ENCODE measurements around the gene DIRAS1. TPM values are rescaled to one million over a fixed set of nuclear protein-coding genes. Genes with fewer than 3 reads are reported as not detected.

Gene DIRAS1
- total RNA-seq, 1 experiment from 2014 or later, result 7.8 TPM

GRCh38 chr19:2733930-2734588 is 12.9 kb upstream of the DIRAS1 start:
- Mint-ChIP-seq H3K9me3 (no peaks in the 10 kb centered on the region; a peak in 1 of 5 replicates), H3K36me3 (ENCODE audit: insufficient read depth in 1 of 3, low read depth in 3 of 3) (peaks cover 33 to 45% (median 40%) of the 10 kb centered on the region in 3 experiments), H3K27me3 (ENCODE audit: low read depth) (no peaks in the 10 kb centered on the region; the same call in 1 of the 2 replicates), H3K4me3 (no peak overlapping the region; a peak in 1 of 5 replicates), H3K4me1 (peaks cover 1 to 2% of the 10 kb centered on the region in 2 experiments), H3K27ac (peak overlapping the region in 2 of 3 experiments; percentile 37 to 41; a peak in 2 of 7 replicates)
- no peaks in the 10 kb centered on the region for H3K79me1 ChIP-seq (ENCODE audit: insufficient read depth, low read depth, low read length, poor library complexity, severe bottlenecking)
- H2BK15ac ChIP-seq (ENCODE audit: low read depth, low read length), result no peak overlapping the region
- no peak overlapping the region for H3K4ac ChIP-seq (ENCODE audit: low read depth, low read length)
- H3K56ac ChIP-seq (ENCODE audit: insufficient read length, low read depth, low read length), result no peak overlapping the region
- no peaks in the 10 kb centered on the region for H3K9me3 ChIP-seq (ENCODE audit: control insufficient read depth, low read depth, low read length)
- H3K27me3 ChIP-seq (ENCODE audit: insufficient read depth, low read length), result no peaks in the 10 kb centered on the region
- H3K4me1 ChIP-seq (ENCODE audit: insufficient read depth, low read length), result no peaks in the 10 kb centered on the region
- H4K5ac ChIP-seq (ENCODE audit: insufficient read length, low read depth, low read length), result no peak overlapping the region
- H4K91ac ChIP-seq (ENCODE audit: insufficient read length, low read depth, low read length), result no peak overlapping the region
- H2BK120ac ChIP-seq (ENCODE audit: low read depth, low read length, poor library complexity, severe bottlenecking), result no peak overlapping the region
- no peak overlapping the region for H2BK5ac ChIP-seq (ENCODE audit: insufficient read length, low read length)
- no peak overlapping the region for H2AFZ ChIP-seq (ENCODE audit: low read length)
- DNase-seq, result no peak
- no peak overlapping the region for H3K23ac ChIP-seq (ENCODE audit: insufficient read length, low read depth, low read length)
- H3K23me2 ChIP-seq (ENCODE audit: insufficient read length, low read depth, low read length, poor library complexity, severe bottlenecking), result no peaks in the 10 kb centered on the region
- no peak overlapping the region for H3K9ac ChIP-seq (ENCODE audit: extremely low read depth, insufficient read length, low read length)
- no CpG with 5 or more reads among the region's 35 CpGs for WGBS (ENCODE audit: extremely low coverage, insufficient read length, low lambda C conversion rate)
- no peak overlapping the region for H3K4me2 ChIP-seq (ENCODE audit: insufficient read depth, insufficient read length, low read length)
- TF ChIP-seq CTCF (conservative IDR thresholded peaks at IDR 0.05), result no peak
- no peak overlapping the region for H3K14ac ChIP-seq (ENCODE audit: insufficient read depth, low read length)
- H3K18ac ChIP-seq (ENCODE audit: insufficient read length, low read depth, low read length), result no peak overlapping the region
- no peaks in the 10 kb centered on the region for H4K20me1 ChIP-seq (ENCODE audit: control insufficient read depth, insufficient read depth, insufficient read length)
- H4K8ac ChIP-seq (replicated peaks; ENCODE audit: insufficient read length, low read depth, low read length), result no peak overlapping the region
- H3K79me2 ChIP-seq (ENCODE audit: insufficient read depth, low read length), result no peaks in the 10 kb centered on the region
- no peak overlapping the region for H2BK12ac ChIP-seq (ENCODE audit: insufficient read length, low read depth, low read length)
- no peak overlapping the region for H3T11ph ChIP-seq (ENCODE audit: low read length)
- no peak overlapping the region for H2BK20ac ChIP-seq (ENCODE audit: low read depth, low read length, poor library complexity, severe bottlenecking)
- H3K27ac ChIP-seq (ENCODE audit: insufficient read length, low read depth, low read length), result no peak overlapping the region
- no peak overlapping the region for H2AK5ac ChIP-seq (ENCODE audit: insufficient read length, low read length)

Data from H9 (cell line).